Measurements from ENCODE around the gene TNK2.

GRCh38 chr3:195905970-195906864, 2.1 kb downstream of the TNK2 start:
- TF ChIP-seq, protein P1, sequence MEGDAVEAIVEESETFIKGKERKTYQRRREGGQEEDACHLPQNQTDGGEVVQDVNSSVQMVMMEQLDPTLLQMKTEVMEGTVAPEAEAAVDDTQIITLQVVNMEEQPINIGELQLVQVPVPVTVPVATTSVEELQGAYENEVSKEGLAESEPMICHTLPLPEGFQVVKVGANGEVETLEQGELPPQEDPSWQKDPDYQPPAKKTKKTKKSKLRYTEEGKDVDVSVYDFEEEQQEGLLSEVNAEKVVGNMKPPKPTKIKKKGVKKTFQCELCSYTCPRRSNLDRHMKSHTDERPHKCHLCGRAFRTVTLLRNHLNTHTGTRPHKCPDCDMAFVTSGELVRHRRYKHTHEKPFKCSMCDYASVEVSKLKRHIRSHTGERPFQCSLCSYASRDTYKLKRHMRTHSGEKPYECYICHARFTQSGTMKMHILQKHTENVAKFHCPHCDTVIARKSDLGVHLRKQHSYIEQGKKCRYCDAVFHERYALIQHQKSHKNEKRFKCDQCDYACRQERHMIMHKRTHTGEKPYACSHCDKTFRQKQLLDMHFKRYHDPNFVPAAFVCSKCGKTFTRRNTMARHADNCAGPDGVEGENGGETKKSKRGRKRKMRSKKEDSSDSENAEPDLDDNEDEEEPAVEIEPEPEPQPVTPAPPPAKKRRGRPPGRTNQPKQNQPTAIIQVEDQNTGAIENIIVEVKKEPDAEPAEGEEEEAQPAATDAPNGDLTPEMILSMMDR (IDR thresholded peaks at IDR 0.05; ENCODE audit: insufficient read depth, low read length, poor library complexity, severe bottlenecking): no peak
- TF ChIP-seq EZH2phosphoT487 (conservative IDR thresholded peaks at IDR 0.05; ENCODE audit: low read length): no peak
